OCI-LY1 (cell line): ENCODE data around the gene APH1B.

Experiments
- H2AFZ ChIP-seq: fragments of 200-600 bp; sonication (generic), shearing (Covaris generic); 2 replicates; pipeline ENCODE4 v1.6.0; 2014; ENCODE audit warnings: antibody characterized with exemption, mild to moderate bottlenecking, low read length
- H3F3A ChIP-seq: fragments of 200-600 bp; sonication (generic), shearing (Covaris generic); 2 replicates; pipeline ENCODE4 v1.6.0; 2014; ENCODE audit warnings: mild to moderate bottlenecking, antibody characterized with exemption, low read length, moderate library complexity; ENCODE audit not compliant: insufficient read depth
- H3K27ac ChIP-seq: fragments of 200-600 bp; sonication (generic); 2 replicates; pipeline ENCODE4 v1.5.1; 2014; ENCODE audit warnings: low read length, mixed run types, mild to moderate bottlenecking, low read depth; ENCODE audit not compliant: poor library complexity, severe bottlenecking
- H3K27me3 ChIP-seq: fragments of 200-600 bp; sonication (generic); 2 replicates; pipeline ENCODE4 v1.6.0; 2014; ENCODE audit warnings: antibody characterized with exemption, mild to moderate bottlenecking, low read length, moderate library complexity; ENCODE audit not compliant: insufficient read depth
- H3K36me3 ChIP-seq: fragments of 200-600 bp; sonication (generic); 2 replicates; pipeline ENCODE4 v1.6.1; 2014; ENCODE audit warnings: mild to moderate bottlenecking, antibody characterized with exemption, low read length, moderate library complexity, mixed read lengths; ENCODE audit not compliant: insufficient read depth
- H3K4me1 ChIP-seq: fragments of 200-600 bp; sonication (generic); 2 replicates; pipeline ENCODE4 v1.5.1; 2014; ENCODE audit warnings: mild to moderate bottlenecking, low read length, moderate library complexity; ENCODE audit not compliant: insufficient read depth, severe bottlenecking
- H3K4me2 ChIP-seq: fragments of 200-600 bp; sonication (generic), shearing (Covaris generic); 2 replicates; pipeline ENCODE4 v1.6.1; 2014; ENCODE audit warnings: low read length
- H3K4me3 ChIP-seq: fragments of 200-600 bp; sonication (generic); 2 replicates; pipeline ENCODE4 v1.5.1; 2014; ENCODE audit warnings: low read length, low read depth, mild to moderate bottlenecking, mixed read lengths; ENCODE audit not compliant: poor library complexity, severe bottlenecking
- H3K79me2 ChIP-seq: fragments of 200-600 bp; shearing (Covaris generic); 2 replicates; pipeline ENCODE4 v1.6.1; 2016; ENCODE audit warnings: mixed run types, low read length, mixed read lengths; ENCODE audit not compliant: insufficient read depth
- H3K9ac ChIP-seq: fragments of 200-600 bp; sonication (generic), shearing (Covaris generic); 2 replicates; pipeline ENCODE4 v1.6.1; 2014; ENCODE audit warnings: mild to moderate bottlenecking, low read length, mixed read lengths
- H3K9me2 ChIP-seq: fragments of 200-600 bp; sonication (generic), shearing (Covaris generic); 2 replicates; pipeline ENCODE4 v1.6.1; 2014; ENCODE audit warnings: low read depth, mild to moderate bottlenecking, low read length, mixed read lengths
- H3K9me3 ChIP-seq: fragments of 200-600 bp; shearing (Covaris generic); 2 replicates; pipeline ENCODE4 v1.6.1; 2014; ENCODE audit warnings: low read length, mixed read lengths
- H4K20me1 ChIP-seq: fragments of 200-600 bp; sonication (generic), shearing (Covaris generic); 2 replicates; pipeline ENCODE4 v1.6.0; 2016; ENCODE audit warnings: mild to moderate bottlenecking, low read length; ENCODE audit not compliant: insufficient read depth
- EZH2 ChIP-seq: fragments of 200-600 bp; sonication (generic), shearing (Covaris generic); IDR thresholded peaks from 2 replicates; pipeline ENCODE4 v1.8.0; 2017; ENCODE audit warnings: borderline replicate concordance, mixed run types, mild to moderate bottlenecking, antibody characterized with exemption, low read length, moderate library complexity, mixed read lengths
- TF ChIP-seq, protein P1 (sequence below): fragments of 200-600 bp; sonication (generic), shearing (Covaris generic); IDR thresholded peaks from 2 replicates; pipeline ENCODE4 v1.5.1; 2017; ENCODE audit warnings: mild to moderate bottlenecking, antibody characterized with exemption, low read length, moderate library complexity, mixed read lengths

The APH1B gene

DNA sequence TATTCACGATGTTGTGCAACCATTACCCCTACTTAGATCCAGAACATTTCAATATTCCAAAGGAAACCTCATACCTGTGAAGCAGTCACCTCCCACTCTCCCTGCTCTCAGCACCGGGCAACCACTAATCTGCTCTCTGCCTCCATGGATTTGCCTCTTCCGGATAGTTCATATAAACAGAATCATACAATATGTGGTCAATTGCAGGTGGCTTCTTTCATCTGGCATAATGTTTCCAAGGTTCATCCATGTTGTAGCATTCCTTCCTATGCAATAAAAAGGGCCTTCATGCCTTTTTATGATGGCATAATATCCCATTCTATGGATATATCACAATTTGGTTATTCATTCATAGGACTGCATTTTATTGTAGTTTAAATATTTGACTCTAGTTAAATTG, 80.3 kb downstream of the APH1B start:
- H4K20me1 ChIP-seq = no peaks in the 10 kb centered on the region
- no peak overlapping the region for H3K4me3 ChIP-seq
- no peaks in the 10 kb centered on the region for H3K4me1 ChIP-seq
- no peaks in the 10 kb centered on the region for H3K9me2 ChIP-seq
- no peak overlapping the region for H3K4me2 ChIP-seq
- H3K79me2 ChIP-seq = no peaks in the 10 kb centered on the region
- no peak overlapping the region for H3K27ac ChIP-seq
- no peaks in the 10 kb centered on the region for H3F3A ChIP-seq
- H3K9ac ChIP-seq = no peak overlapping the region
- H2AFZ ChIP-seq = no peak overlapping the region
- no peak for TF ChIP-seq EZH2
- TF ChIP-seq, protein P1, sequence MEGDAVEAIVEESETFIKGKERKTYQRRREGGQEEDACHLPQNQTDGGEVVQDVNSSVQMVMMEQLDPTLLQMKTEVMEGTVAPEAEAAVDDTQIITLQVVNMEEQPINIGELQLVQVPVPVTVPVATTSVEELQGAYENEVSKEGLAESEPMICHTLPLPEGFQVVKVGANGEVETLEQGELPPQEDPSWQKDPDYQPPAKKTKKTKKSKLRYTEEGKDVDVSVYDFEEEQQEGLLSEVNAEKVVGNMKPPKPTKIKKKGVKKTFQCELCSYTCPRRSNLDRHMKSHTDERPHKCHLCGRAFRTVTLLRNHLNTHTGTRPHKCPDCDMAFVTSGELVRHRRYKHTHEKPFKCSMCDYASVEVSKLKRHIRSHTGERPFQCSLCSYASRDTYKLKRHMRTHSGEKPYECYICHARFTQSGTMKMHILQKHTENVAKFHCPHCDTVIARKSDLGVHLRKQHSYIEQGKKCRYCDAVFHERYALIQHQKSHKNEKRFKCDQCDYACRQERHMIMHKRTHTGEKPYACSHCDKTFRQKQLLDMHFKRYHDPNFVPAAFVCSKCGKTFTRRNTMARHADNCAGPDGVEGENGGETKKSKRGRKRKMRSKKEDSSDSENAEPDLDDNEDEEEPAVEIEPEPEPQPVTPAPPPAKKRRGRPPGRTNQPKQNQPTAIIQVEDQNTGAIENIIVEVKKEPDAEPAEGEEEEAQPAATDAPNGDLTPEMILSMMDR = no peak
- no peaks in the 10 kb centered on the region for H3K9me3 ChIP-seq
- H3K27me3 ChIP-seq = no peaks in the 10 kb centered on the region
- no peaks in the 10 kb centered on the region for H3K36me3 ChIP-seq

DNA sequence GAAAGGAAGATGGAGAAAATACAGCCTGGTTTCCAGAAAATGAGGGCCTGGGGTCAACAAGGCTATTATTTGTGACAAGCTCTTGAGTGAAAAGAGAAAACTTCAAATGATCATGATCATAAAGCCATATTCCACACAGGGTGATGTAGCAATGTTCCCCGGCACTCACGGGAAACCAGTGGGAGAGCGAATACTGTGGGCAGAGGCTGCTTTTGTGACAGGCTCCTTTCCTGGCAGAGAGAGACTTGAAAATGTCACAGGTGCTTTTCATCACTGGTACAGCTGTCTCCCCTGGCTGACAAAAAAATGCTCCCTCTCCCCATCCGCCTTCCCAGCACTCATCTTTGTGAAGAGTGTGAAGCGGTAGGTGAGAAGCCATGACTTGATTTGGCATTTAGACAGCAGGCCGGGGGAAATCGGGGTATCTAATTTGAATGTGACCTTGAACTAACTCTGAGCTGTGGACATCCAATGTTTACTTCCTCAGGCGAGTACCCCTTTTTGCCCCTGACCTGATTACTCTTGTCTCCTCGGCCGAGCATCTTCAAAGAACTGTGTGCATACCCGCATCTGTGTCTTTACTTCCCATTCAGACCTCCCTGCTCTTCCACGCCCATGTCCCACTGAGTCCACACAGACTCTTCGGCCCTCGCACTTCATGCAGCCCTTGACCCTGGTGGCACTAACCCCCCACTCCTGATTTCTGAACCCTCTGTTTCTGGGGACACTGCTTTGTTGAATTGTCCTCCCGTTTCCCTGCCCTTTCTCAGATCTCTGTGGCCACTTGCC, 81.0 kb downstream of the APH1B start:
- no peak for TF ChIP-seq EZH2
- TF ChIP-seq, protein P1 = no peak
- Histone ChIP-seq H3K4me3 (no peak overlapping the region), H3F3A (no peaks in the 10 kb centered on the region), H3K27ac (no peak overlapping the region), H3K9me3 (no peaks in the 10 kb centered on the region), H3K36me3 (no peaks in the 10 kb centered on the region), H3K9me2 (no peaks in the 10 kb centered on the region), H4K20me1 (no peaks in the 10 kb centered on the region), H3K79me2 (no peaks in the 10 kb centered on the region), H2AFZ (no peak overlapping the region), H3K27me3 (no peaks in the 10 kb centered on the region), H3K4me2 (no peak overlapping the region), H3K9ac (no peak overlapping the region), H3K4me1 (no peaks in the 10 kb centered on the region)
